ENCODE data around the gene ACOX2.

The ACOX2 gene

GRCh38 chr3:58536501-58537411 is at the start of gene ACOX2:
ACOX2 (minus strand) TSS chr3:58537190; CDS start chr3:58535106, 2,084 bp downstream.
- peak; percentile 77 for DNase-seq (ENCODE audit: low read depth)

- DNase-seq (ENCODE audit: low read depth) = no peak
Observed at GRCh38 chr3:58585994-58586393, 49.0 kb upstream of the ACOX2 start.

- no peak for DNase-seq (ENCODE audit: low read depth)
Observed at GRCh38 chr3:58585005-58585786, 48.2 kb upstream of the ACOX2 start.

GRCh38 chr3:58584690-58585004 is 47.7 kb upstream of the ACOX2 start:
- DNase-seq (ENCODE audit: low read depth) = no peak

- no peak for DNase-seq (ENCODE audit: low read depth)
Observed at GRCh38 chr3:58581328-58582091, 44.5 kb upstream of the ACOX2 start.

GRCh38 chr3:58580826-58581327 is 43.9 kb upstream of the ACOX2 start:
- DNase-seq (ENCODE audit: low read depth) = no peak

GRCh38 chr3:58578873-58579272 is 41.9 kb upstream of the ACOX2 start:
- no peak for DNase-seq (ENCODE audit: low read depth)

GRCh38 chr3:58577269-58577821 is 40.4 kb upstream of the ACOX2 start, which contains the start of gene FAM107A:
FAM107A (minus strand) TSS chr3:58577391; CDS start chr3:58569860, 7,531 bp downstream.
- DNase-seq (ENCODE audit: low read depth) = no peak

GRCh38 chr3:58576716-58577115 is 39.7 kb upstream of the ACOX2 start:
- no peak for DNase-seq (ENCODE audit: low read depth)

GRCh38 chr3:58575971-58576652 is 39.1 kb upstream of the ACOX2 start:
- DNase-seq (ENCODE audit: low read depth) = no peak

GRCh38 chr3:58574682-58575081 is 37.7 kb upstream of the ACOX2 start:
- no peak for DNase-seq (ENCODE audit: low read depth)

- no peak for DNase-seq (ENCODE audit: low read depth)
Observed at GRCh38 chr3:58574106-58574505, 37.1 kb upstream of the ACOX2 start.

GRCh38 chr3:58573640-58574039 is 36.6 kb upstream of the ACOX2 start:
- DNase-seq (ENCODE audit: low read depth) = no peak

GRCh38 chr3:58572634-58573230 is 35.7 kb upstream of the ACOX2 start:
- DNase-seq (ENCODE audit: low read depth) = no peak

- no peak for DNase-seq (ENCODE audit: low read depth)
Observed at GRCh38 chr3:58572013-58572633, 35.1 kb upstream of the ACOX2 start.

GRCh38 chr3:58570851-58571250 is 33.9 kb upstream of the ACOX2 start:
- DNase-seq (ENCODE audit: low read depth) = no peak

GRCh38 chr3:58569287-58570001 is 32.5 kb upstream of the ACOX2 start:
- no peak for DNase-seq (ENCODE audit: low read depth)

GRCh38 chr3:58568572-58569286 is 31.7 kb upstream of the ACOX2 start:
- peak; percentile 45 for DNase-seq (ENCODE audit: low read depth)

- no peak for DNase-seq (ENCODE audit: low read depth)
Observed at GRCh38 chr3:58567251-58567515, 30.2 kb upstream of the ACOX2 start.

All from amniotic epithelial cell (primary cell).